Activated naive CD4-positive, alpha-beta T cell treated with anti-CD3 and anti-CD28 coated beads, Interleukin-2, amount 50 U/mL, for 16 hours (primary cell): Measurements from ENCODE around the gene CBARP.

Source experiments
- DNase-seq: peaks from one replicate; pipeline ENCODE4 v3.0.0-alpha.2; 2020

Gene CBARP, protein sequence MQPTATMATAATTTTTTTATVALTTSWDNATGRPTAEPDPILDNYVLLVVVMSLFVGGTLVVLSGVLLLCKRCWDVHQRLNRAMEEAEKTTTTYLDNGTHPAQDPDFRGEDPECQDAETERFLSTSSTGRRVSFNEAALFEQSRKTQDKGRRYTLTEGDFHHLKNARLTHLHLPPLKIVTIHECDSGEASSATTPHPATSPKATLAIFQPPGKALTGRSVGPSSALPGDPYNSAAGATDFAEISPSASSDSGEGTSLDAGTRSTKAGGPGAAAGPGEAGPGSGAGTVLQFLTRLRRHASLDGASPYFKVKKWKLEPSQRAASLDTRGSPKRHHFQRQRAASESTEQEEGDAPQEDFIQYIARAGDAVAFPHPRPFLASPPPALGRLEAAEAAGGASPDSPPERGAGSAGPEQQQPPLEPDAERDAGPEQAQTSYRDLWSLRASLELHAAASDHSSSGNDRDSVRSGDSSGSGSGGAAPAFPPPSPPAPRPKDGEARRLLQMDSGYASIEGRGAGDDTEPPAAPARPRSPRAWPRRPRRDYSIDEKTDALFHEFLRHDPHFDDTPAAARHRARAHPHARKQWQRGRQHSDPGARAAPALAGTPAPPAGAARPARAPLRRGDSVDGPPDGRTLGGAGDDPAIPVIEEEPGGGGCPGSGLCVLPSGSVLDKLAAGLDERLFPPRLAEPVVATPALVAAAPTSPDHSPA

DNA sequence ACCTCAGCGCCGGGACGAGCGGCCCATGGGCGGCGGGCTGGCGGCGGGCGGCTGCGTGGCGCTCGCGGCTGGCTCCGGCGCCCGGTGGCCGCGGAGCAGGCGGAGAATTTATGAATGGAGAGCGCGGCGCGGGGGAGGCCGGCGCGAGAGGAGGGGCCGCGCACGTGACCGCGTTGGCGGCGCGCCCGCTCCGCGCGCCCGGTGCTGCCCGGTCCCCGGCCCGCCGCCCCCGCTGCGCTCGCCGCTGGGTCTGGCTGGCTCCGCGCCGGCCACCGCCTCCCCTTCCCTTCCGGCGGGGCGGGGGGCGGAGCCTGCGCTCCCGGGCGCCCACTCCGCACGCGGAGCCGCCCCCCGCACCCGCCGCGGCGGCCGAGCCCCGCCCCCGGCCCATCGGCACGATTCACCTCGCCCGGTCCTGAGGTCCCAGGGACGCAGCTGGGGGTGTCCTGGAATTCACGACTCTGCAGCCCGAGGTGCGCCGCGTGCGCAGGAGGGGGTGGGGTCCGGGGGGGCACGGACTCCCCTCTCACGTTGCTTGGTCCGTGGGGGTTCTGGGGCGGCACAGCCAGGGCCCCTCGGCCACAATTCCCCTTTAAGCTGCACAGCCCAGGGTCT, at the start of gene CBARP:
CBARP (minus strand) TSS at position 252 of the 615 bp plus-strand sequence. CDS start 1,905 bp downstream, outside the sequence.
- DNase-seq: peak; percentile 48

DNA sequence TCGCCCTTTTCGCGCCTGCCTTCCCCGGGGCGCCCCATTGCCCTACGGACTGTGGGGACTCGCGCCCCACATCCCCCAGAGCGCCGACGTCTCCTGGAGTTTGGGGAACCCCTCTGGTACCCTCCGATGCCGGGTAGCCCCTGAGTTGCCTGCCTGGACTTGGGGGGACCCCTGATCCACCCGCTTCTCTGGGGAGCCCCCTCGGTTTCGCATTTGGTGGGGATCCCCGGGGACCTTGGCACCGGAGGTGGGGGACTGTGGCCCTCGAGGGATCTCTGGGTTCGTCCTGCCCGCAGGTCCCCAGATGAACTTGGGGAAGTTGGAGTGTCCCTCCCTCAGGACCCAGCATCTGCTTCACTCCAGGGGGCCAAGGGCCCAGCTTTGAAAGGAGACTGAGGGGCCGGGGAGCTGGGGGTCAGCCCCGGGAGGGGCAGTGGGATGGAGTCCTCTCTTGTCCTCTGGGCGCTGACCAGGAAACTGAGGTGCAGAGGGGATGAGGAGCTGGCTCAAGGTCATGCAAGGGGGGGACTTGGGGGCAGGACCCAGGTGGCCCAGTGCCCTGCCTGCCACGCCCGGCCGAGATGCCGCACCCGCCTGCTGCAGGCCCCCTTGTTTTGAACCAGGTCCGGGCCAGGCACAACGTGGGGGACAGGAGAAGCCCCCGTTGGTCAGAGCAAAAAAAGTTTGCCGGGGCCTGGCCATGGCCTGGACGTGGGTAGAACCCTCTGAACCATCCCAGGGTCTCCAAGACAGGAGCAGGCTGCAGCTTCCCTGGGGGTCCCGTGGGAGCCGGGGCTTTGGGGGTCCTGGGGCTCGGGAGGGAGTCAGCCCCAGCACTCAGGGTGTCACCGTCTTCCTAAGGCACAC, 48.9 kb upstream of the CBARP start:
- no peak for DNase-seq

DNA sequence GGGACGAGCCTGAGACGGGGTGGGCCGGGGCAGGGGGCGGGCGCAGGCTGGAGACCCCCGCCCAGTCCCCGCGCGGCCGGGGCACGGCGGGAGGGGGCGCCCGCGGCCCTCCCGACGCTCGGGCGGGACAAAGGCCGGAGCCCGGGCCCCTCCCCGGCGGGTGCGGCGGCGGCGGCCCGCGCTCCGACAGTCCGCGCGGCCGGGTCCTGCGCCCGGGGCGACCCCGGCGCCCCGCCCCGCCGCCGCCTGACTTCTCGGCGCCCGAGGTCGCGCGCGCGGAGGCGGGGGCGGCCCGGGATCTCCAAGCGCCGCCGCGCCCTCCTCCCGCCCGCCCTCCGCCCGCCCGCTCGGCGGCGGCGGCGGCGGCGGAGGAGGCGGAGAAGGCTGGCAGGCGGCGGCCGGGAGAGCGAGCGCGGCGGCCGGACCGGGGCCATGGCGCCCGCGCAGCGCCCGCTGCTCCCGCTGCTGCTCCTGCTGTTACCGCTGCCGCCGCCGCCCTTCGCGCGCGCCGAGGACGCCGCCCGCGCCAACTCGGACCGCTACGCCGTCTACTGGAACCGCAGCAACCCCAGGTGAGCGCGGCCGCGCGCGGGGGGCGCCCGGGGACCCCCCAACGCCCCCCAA, 48.0 kb upstream of the CBARP start, which contains the start of gene EFNA2:
EFNA2 (plus strand) TSS at position 137 of the 624 bp plus-strand sequence; CDS start at position 433, 296 bp downstream.
- no peak for DNase-seq

DNA sequence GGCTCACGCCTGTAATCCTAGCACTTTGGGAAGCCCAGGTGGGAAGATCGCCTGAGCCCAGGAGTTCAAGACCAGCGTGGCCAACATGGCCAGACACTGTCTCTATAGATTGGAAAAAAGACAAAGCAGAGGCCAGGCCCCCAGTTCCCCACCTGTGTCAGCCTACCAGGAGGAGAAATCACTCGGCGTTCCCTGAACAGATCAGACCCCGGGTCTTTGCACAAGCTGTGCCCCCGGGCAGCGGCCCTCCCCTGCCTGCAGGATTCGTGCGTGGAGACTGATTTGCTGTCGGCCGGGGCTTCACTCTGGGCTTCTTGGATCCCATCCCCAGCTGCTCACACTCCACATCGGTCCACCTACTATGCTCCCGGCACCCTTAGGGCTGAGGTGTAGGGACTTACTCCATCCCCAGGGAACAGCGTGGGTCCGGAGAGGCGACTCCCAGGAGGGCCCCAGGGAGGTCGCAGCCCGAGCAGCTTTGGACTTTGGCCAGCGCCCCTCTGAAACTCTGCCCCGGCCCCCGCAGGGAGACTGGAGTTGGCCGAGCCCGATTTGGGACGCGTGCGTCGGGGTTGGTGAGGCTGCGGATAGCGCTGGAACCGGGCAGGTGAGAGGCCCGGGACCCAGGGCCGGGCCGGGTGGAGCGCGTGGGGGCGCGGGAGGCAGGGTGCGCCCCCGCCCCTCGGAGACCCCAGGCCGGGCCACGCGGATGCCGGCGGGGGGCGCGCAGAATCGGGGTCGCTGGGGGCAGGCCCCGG, 47.4 kb upstream of the CBARP start:
- no peak for DNase-seq

DNA sequence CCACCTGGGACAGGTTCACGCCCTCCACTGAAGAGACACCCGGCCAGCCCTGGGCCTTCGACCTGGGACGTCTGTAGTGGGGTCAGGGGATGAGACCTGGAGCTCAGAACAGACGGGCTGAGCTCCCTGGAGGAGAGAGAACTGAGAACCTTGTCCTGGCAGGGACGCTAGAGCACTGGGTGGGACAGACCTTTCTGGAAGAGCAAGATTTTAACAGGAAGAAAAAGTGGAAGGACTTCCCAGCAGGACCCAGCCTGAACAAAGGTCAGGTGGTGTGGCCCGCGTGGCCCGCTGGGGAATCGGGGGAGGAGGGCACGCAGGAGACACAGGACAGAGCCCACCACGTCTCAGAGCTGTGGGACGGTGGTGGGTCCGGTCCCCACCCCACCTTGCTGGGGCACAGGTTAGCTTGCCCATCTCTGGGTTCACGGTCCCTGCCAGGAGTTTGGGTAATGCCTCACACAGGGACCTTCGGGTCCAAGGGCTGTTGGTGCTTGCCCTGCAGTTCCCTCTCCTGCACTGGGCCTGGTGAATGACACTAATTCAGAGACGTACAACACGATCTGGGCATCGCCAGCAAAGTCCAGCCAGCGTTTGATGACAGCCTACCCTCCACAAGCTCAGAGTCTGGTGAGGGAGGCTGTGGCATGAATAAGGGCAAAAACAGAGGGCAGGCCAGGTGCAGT, 46.6 kb upstream of the CBARP start:
- DNase-seq: no peak

DNA sequence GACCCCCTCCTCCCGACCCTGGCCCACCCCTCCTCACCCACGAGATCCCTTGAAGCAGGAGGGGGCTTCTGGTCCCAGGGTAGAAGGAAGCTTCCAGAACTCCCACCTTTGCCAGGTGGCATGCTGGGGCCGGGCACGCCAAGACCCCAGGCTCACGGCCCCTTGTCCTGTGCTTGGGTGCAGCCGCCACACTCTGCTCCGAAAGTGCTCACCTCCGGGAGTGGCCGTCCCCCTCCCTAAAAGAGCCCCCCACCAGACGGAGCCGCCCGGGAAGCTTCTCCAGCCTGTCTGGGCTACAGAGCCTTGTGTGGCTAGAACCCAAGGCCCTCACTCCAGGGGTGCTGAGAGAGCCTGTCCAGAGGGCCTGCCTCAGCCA, 46.1 kb upstream of the CBARP start:
- DNase-seq: no peak

DNA sequence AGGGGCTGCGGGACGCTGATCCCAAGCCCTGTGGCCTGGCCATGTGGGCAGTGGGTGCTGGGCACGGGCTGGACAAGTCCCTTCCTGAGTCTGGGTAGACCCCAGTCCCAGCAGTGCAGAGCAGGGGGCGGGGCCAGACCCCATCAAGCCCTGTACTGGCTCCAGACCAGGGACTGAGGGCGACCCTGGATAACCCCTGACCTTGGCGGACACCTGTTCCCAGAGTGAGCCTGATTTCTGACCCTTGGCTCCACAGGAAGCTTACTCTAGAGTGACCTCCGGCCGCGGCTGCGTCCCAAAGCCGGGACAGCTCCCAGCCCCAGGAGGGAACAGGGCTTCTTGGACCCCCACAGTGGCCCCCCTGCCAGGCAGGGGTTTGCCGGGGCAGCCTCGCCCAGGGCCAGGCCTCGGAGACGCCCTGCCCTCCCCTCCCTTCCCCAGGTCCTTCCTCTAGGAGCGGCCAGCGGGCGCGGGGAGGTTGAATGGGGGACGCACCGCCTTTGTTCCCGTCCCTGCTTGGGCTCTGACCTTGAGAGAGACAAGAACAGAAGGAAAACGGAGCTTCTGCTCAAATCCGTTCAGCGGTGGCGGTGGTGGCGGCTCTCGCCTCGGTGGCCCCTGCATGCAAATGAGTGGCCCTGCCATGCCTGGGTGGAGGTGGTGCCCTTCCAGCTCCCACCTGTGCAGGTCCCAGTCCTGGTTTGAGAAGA, 45.6 kb upstream of the CBARP start:
- no peak for DNase-seq

DNA sequence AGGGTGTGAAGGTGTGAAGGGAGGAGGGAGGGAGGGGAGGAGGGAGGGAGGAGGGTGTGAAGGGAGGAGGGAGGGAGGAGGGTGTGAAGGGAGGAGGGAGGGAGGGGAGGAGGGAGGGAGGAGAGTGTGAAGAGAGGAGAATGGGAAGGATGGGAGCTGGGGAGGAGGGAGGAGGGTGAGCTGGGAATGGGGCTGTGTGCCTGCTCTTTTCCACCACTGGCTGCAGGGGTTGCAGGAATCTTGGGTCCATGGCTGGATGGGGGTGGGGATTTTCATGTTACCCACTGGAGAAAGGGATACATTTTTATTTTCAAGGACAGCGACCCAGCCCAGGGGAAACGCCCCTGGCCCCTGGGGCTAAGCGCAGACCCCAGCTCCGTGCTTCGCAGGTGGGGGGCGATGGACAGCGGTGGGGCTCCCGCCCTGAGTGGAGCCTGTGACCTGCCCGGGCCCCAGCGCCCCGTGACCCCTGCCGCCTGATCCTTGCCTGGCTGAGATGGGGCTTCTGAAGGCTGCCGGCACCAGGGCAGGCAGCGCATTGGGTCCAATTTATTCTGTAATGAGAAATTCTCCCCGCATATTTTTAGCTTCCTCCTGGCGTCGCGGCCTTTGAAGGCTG, 44.9 kb upstream of the CBARP start:
- no peak for DNase-seq

DNA sequence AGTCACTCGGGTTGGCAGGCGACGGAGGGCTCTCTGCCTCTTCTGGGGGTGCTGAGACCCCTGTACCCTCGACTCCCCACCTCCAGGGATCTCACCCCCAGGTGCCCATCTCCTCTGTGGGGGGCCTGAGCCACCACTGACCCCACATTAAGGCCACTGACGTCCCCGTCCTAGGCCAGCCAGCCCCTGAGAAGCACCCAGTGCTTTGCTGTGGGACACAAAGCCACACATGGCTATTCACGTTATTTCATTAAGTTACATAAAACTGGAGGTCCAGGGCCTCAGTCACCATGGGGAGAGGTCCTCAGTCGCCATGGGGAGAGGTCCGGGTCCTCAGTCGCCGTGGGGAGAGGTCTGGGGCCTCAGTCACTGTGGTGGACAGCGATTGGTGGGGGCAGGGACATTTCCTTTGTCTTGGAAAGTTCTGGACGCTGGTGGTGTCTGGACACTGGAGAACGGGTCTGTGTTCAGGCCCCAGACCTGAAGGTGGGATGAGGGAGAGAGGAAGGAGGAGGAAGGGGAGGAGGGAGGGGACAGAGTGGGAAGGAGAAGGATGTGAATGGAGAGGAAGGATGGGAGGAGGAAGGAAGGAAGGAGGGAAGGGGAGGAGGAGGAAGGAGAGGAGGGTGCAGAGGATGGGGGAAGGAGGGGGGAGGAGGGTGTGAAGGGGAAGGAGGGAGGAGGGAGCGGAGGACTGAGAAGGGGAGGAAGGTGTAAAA, 43.9 kb upstream of the CBARP start:
- no peak for DNase-seq

DNA sequence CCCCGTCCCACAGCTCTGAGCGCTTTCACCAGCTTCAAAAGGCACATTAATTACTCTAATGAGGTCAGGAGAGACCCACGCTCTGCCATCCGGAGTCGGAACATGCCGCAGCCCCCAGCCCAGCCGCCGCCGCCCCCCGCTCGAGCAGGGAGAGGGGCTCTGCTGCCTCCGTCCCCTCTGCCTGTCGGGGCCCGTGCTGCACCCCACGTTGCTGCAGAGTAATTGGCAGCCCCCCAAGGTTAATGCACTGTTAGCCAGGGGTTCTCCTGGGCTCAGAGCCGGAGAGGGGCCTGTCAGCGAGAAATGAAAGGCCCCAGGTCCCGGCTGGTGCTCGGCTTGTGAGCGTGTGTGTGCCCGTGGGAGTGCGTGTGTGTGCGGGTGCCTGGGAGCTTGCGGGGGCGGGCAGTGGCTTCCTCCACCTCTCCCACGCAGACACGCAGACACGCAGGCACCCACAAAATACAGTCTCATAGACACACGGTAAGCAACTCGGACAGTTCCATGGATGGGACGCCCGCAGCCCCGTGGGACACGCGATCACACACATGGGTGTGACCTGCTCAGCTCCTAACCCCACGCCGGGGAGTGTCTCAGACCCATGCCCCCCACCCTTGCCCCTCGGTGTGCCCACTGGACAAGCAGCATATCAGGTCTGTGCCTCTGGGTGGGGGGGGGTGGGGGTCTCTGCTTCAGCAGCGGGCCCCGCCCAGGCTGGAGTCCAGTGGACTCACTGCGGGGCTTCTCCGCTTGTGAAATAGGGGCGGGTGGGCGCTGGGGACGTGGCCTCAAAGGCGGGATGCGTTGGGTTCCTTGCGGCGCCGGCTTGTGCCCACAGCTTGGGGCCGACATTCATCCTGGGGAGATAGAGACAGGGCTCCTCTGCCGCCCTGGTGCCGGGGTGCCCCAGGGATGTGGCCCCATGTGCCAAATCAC, 43.1 kb upstream of the CBARP start:
- DNase-seq: no peak

DNA sequence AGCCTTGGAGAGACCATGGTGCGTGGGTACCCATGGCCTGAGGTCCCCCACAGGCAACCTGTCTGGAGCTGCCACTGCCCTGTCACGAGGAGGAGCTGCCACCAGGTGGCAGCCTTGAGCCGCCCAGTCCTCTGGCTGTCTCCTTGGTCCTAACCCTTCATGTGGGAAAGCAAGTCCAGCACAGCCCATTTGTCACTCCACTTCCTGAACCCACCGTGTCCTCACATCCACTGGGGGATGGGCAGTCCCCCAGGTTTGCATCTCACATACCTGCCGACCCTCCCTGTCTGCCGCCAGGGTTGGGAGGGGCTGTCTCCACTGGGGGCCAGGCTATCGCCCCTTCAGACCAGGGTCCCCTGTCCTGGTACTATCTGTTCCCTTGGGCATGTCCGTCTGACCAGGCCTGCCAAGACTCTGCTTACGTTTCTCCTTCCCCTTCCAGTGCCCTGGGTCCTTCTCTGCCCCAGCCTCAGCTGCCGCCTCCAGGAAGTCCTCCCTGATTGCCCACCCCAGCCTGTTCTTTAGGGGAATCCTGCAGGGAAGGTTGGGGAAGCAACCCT, 42.1 kb upstream of the CBARP start:
- peak; percentile 78 for DNase-seq

DNA sequence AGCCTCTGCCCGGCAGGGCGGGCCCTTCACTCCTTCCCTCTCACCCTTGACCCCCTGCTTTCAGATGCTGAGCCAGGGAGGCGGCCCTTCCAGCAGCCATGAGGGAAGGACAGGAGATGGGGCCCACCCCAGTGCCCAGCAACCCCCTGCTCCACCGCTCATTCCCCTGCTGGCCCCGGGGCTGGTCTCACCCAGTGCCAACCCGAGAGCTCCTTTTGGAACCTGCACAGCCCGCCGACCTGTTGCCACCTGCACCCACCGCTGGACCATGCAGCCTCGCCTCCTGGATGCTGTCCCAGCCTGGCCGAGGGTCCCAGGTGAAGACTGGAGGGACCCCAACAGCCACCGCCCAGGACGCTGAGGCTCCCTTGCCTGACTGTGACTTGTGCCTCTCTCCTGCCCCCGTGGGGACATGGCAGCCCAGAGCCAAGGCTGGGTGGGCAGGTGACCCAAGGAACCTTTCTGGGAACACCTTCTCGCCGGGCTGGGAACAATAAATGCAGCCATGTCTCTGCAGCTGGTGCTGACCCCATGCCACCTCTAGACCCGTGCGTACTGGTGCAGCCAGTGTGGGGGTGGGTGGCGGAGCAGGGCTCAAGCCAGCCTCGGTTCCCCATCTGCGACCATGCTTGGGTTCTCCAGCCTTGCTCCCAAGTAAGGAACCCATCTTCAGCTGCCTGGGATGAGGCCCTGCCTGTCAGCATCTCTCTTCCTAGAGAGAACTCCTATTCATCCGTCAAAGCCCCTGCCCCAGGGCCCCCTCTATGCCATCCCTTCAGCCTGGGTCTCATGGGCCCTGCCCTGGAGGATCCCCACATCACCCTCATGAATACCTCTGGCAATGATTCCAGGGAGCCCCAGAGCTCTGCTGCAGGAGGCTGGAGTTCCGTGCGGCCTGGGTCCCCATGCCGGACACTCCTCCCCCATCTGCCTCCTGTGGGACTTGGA, 41.2 kb upstream of the CBARP start:
- DNase-seq: no peak

DNA sequence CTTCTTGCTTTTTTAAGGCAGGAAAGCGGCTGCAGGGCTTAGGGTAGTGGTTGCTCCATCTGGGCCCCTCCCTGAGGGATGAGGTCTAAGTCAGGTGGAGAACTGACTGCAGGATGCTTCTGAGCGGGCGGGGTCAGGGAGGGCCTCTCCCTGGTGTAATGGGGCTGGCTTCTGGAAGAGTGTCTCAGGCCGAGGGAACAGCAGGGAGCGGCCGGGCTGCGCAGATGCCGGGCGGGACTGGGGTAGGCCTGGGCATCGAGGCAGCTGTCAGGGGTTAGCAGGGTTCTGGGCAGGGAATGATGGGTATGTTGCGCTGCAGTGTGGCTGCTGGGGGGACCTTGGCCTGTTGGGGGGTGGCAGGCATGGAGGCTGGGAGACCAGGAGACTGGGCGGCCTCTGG, 40.3 kb upstream of the CBARP start:
- no peak for DNase-seq

DNA sequence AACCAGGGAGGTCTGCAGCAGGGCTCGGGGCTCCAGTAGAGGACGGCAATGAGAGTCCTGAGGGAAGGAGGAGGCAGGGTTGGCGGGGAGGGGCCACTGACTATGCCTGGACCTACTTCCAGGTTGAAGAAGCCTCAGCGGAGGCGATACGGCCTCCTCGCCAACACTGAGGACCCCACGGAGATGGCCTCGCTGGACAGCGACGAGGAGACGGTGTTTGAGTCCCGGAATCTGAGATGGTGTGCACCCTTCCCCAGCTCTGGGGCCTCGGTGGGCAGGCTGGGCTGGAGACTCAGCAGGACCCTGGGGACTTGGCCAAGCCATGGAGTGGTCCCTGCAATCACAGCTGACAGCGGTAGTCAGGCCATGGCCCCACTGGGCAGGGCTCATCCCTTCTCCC, 39.3 kb upstream of the CBARP start:
- no peak for DNase-seq

DNA sequence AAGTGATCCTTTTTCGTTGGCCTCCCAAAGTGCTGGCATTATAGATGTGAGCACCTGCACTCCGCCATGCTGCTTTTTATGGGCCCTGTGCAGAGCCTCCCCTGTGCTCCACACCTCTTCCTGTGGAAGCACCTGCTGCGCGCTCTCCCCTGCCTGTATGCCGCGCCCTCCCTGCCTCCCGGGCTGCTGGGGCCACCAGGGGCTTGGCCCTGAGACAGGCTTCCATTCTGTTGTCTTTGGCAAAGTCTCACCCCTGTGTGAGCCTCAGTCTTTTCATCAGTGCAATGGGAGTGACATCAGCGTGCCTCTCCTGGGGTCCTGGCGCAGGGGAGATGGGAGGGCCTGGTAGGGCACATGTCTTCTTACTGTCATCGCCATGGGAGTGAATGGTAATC, 38.8 kb upstream of the CBARP start:
- peak; percentile 58 for DNase-seq

DNA sequence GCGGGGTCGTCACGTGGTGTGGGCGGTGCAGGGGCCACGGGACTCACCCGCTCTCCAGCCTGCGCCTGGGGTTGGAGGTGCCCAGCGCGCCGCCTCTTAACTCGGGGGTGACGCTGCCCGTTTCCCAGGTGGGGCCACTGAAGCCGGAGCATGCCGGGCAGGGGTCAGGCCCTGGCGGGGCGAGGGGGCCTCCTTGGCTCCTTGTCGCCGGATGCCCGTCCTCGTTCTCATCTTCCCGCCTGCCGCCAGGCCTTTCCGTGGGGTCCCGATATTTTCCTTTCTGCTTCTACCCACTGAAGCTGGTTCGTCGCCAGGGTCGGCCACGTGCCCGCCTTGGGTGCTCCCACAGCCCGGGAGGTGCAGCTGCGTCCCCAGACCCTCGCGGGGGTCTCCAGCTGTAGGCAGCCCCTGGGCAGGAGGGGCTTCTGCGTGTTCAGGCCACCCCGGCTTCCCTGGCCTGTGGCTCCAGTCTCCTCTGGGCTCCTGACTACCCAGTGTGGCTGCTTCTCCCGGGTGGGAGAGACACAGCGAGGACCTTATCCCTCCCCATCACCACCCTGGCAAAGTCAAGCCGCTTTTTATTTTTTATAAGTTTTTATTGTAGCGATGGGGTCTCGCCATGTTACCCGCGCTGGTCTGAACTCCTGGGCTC, 38.3 kb upstream of the CBARP start:
- DNase-seq: no peak
